C4-2B (cell line): ENCODE data around the gene LHFPL6.

Source experiments
- ZFX ChIP-seq: fragments of 450-650 bp; IDR thresholded peaks from 2 replicates; pipeline ENCODE4 v1.6.1; 2017
- TF ChIP-seq, protein P1 (sequence below): fragments of 450-650 bp; conservative IDR thresholded peaks from 2 replicates; pipeline ENCODE4 v1.5.1; 2017; ENCODE audit warnings: mild to moderate bottlenecking

DNA sequence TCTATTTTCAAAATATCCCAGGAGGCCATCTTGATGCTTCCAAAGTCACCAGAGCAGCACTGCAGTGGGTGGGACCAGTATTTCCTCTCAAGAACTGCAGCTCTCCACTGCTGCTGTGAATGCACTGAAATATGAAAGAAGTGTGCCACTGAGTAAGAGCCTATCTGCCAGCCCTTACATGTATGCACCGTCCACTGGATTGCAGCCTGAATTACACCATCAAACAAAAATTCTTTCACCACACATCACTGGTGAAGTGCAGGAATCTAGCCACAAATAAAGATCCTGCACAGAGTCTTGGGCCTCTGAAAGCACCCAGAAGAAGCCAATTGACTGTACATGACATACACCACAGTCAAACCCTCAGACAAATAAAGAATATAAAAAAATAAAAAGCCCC, 249.0 kb downstream of the LHFPL6 start:
- TF ChIP-seq, protein P1, sequence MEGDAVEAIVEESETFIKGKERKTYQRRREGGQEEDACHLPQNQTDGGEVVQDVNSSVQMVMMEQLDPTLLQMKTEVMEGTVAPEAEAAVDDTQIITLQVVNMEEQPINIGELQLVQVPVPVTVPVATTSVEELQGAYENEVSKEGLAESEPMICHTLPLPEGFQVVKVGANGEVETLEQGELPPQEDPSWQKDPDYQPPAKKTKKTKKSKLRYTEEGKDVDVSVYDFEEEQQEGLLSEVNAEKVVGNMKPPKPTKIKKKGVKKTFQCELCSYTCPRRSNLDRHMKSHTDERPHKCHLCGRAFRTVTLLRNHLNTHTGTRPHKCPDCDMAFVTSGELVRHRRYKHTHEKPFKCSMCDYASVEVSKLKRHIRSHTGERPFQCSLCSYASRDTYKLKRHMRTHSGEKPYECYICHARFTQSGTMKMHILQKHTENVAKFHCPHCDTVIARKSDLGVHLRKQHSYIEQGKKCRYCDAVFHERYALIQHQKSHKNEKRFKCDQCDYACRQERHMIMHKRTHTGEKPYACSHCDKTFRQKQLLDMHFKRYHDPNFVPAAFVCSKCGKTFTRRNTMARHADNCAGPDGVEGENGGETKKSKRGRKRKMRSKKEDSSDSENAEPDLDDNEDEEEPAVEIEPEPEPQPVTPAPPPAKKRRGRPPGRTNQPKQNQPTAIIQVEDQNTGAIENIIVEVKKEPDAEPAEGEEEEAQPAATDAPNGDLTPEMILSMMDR = no peak
- TF ChIP-seq ZFX = no peak
